HL-60 (cell line): ENCODE data around the gene CXCL16.

ENCODE experiments used
- DNase-seq, 2 experiments: peaks; one replicate each; pipeline ENCODE4 v3.0.0-alpha.2; 2010 to 2020; ENCODE audit warnings: low read depth in 1 of 2, low spot score in 1 of 2
- H3K27ac ChIP-seq: fragments of 250-450 bp; sonication (Bioruptor Pico); replicated peaks from 2 replicates; pipeline ENCODE4 v1.5.1; 2020; ENCODE audit warnings: mild to moderate bottlenecking, moderate library complexity
- H3K27me3 ChIP-seq: fragments of 250-450 bp; sonication (Bioruptor Pico); 2 replicates; pipeline ENCODE4 v1.5.1; 2021; ENCODE audit warnings: mild to moderate bottlenecking, moderate library complexity; ENCODE audit not compliant: insufficient read depth, poor library complexity, severe bottlenecking
- H3K4me3 ChIP-seq: replicated peaks from 2 replicates; pipeline ENCODE4 v1.5.1; 2011; ENCODE audit warnings: mild to moderate bottlenecking, control low read depth, low read length; ENCODE audit not compliant: insufficient read depth
- GABPA ChIP-seq: IDR thresholded peaks from 2 replicates; pipeline ENCODE4 v1.6.1; 2012; ENCODE audit warnings: low read depth
- POLR2AphosphoS5 ChIP-seq: IDR thresholded peaks from 2 replicates; pipeline ENCODE4 v1.6.1; 2012; ENCODE audit warnings: low read depth
- SPI1 ChIP-seq: IDR thresholded peaks from 2 replicates; pipeline ENCODE4 v1.6.1; 2012; ENCODE audit warnings: low read depth, mild to moderate bottlenecking, borderline replicate concordance
- long read RNA-seq: library from polyadenylated mRNA; unstranded; transcript quantifications from one replicate; pipeline ENCODE4 v2.0.0, GENCODE V29; 2020
- TF ChIP-seq, protein P1 (sequence below): IDR thresholded peaks from 2 replicates; pipeline ENCODE4 v1.6.1; 2012; ENCODE audit warnings: low read depth; ENCODE audit not compliant: insufficient replicate concordance
- TF ChIP-seq, protein P2 (sequence below): IDR thresholded peaks from one replicate; pipeline ENCODE4 v1.5.1; 2011; ENCODE audit warnings: low read length, control low read depth, inconsistent platforms; ENCODE audit not compliant: insufficient read depth

Gene CXCL16
- long read RNA-seq: 0 reads

DNA sequence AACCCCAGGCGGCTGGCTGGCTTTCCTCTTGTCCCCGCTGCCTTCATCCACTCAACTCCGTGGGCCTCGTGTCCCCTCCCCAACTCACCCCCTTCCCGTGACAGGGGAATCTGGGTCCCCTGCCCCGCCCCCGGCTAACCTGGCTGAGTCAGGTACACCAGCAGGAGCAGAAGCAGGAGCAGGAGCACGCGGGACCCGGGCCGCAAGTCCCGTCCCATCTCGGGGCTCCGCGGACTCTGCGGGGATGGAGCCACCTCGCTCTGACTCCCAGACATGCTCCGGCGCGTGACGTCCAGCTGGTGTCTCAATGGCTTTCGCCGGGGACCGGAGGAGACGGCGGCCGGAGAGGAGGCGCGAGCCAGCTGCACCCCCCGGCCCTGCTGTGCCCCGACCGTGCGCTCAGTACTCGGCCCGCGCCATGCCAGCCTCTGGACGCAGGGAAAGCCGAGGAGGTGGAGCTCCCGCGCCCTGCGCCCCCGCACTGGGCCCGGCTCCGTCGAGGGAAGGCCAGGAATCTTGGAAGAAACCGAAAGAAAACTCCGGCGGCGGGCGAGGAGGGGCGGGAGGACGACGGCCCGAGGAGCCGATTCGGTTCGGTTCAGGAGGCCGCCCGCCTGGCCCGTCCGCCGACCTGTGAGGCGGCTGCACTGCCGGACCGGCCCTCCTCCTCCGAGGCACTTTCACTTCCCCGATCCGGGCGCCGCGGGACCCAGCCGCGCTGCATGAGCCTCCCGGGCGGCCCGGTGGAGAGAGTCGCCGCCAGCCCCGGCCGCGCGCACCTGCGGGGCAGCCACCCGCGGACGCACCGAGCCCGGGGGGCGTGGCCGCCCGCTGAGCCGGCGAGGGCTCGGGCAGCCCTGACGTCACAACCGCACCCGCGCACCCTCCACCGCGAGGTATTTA lies at the start of gene CXCL16, which contains the start of gene ZMYND15:
Gene CXCL16, minus strand, starts transcription at position 807 of the 903 bp plus-strand sequence. Its CDS starts 589 bp downstream, at position 218.
Gene ZMYND15, plus strand, starts transcription at position 712 of the 903 bp plus-strand sequence. CDS start 716 bp downstream, outside the sequence.
- TF ChIP-seq POLR2AphosphoS5 (no peak), GABPA (no peak)
- TF ChIP-seq, protein P1, sequence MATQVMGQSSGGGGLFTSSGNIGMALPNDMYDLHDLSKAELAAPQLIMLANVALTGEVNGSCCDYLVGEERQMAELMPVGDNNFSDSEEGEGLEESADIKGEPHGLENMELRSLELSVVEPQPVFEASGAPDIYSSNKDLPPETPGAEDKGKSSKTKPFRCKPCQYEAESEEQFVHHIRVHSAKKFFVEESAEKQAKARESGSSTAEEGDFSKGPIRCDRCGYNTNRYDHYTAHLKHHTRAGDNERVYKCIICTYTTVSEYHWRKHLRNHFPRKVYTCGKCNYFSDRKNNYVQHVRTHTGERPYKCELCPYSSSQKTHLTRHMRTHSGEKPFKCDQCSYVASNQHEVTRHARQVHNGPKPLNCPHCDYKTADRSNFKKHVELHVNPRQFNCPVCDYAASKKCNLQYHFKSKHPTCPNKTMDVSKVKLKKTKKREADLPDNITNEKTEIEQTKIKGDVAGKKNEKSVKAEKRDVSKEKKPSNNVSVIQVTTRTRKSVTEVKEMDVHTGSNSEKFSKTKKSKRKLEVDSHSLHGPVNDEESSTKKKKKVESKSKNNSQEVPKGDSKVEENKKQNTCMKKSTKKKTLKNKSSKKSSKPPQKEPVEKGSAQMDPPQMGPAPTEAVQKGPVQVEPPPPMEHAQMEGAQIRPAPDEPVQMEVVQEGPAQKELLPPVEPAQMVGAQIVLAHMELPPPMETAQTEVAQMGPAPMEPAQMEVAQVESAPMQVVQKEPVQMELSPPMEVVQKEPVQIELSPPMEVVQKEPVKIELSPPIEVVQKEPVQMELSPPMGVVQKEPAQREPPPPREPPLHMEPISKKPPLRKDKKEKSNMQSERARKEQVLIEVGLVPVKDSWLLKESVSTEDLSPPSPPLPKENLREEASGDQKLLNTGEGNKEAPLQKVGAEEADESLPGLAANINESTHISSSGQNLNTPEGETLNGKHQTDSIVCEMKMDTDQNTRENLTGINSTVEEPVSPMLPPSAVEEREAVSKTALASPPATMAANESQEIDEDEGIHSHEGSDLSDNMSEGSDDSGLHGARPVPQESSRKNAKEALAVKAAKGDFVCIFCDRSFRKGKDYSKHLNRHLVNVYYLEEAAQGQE: no peak
- no peak for DNase-seq
- peaks cover 10% of the 10 kb centered on the region for H3K27me3 ChIP-seq
- no peak within 1 kb of the TSS for H3K27ac ChIP-seq
- peak within 1 kb of the TSS; percentile 51 for H3K4me3 ChIP-seq

DNA sequence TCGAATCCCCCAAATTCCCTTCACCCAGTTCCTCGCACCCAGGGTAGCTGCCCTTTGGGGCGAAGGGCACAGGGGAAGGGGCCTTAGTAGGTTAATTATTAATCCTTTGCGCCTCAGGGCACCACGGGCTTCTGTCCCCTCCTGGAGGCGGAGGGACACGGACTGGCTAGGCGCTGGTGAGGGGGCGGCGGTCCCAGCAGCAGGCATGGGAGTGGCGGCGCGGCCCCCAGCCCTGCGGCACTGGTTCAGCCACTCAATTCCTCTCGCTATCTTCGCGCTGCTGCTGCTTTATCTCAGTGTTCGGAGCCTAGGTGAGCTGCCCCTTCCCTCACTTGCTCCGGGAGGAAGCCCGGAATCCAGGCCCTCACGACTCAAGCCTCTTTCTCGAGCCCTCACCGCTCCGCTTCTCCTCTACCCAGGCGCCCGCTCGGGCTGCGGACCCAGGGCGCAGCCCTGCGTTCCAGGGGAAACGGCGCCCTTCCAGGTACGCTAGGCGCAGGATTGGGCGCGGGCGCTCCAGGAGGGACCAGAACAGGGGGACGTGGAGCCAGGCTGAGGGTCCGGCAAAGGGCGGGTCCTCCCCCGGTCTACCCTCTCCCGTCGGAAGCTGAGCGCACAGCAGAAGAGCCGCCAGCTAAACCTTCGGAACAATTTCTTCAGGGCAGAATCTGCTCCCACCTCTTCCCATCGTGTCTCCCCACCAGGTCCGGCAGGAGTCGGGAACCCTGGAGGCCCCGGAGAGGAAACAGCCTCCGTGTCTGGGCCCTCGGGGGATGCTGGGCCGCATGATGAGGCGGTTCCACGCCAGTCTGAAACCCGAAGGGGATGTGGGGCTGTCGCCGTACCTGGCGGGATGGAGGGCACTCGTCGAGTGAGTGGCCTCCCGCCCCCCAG lies 49.3 kb upstream of the CXCL16 start, which contains the start of gene GLTPD2:
Gene GLTPD2, plus strand, starts transcription at position 158 of the 894 bp plus-strand sequence. Its CDS starts 48 bp downstream, at position 206.
- DNase-seq: no peak
- Histone ChIP-seq H3K27me3 (peaks cover 13% of the 10 kb centered on the region), H3K27ac (no peak within 1 kb of the TSS), H3K4me3 (peak within 1 kb of the TSS; percentile 42)
- TF ChIP-seq SPI1: no peak
- TF ChIP-seq, protein P1: no peak
- TF ChIP-seq GABPA: no peak
- TF ChIP-seq POLR2AphosphoS5: no peak
- TF ChIP-seq, protein P2, sequence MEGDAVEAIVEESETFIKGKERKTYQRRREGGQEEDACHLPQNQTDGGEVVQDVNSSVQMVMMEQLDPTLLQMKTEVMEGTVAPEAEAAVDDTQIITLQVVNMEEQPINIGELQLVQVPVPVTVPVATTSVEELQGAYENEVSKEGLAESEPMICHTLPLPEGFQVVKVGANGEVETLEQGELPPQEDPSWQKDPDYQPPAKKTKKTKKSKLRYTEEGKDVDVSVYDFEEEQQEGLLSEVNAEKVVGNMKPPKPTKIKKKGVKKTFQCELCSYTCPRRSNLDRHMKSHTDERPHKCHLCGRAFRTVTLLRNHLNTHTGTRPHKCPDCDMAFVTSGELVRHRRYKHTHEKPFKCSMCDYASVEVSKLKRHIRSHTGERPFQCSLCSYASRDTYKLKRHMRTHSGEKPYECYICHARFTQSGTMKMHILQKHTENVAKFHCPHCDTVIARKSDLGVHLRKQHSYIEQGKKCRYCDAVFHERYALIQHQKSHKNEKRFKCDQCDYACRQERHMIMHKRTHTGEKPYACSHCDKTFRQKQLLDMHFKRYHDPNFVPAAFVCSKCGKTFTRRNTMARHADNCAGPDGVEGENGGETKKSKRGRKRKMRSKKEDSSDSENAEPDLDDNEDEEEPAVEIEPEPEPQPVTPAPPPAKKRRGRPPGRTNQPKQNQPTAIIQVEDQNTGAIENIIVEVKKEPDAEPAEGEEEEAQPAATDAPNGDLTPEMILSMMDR: no peak

DNA sequence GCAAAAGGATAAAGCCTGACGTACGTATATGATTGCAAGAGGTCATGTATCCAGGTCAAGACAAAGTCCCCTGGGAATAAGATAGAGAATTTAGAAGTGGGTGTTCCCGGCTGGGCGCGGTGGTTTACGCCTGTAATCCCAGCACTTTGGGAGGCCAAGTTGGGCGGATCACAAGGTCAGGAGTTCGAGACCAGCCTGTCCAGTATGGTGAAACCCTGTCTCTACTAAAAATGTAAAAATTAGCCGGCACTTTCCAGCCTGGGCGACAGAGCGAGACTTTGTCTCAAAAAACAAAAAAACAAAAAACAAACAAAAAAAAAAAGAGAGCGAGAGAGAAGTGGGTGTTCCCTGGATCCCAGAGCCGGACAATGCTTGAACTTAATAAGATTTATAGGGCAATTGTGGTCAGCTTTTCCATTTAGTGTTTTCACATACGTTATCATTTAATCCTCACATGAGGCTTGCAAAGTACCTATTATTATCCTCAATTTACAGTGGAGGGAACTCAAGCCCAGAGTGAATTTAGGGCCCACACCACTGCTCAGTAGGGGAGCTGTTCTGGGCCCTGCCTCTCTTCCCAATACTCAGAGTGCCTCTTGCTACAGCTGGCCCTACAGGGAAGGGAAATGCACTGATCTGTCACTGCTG lies 48.6 kb upstream of the CXCL16 start:
- H3K4me3 ChIP-seq: no peak overlapping the region
- no peak for DNase-seq
- TF ChIP-seq POLR2AphosphoS5 (no peak), GABPA (no peak)
- TF ChIP-seq, protein P1: no peak
- peaks cover 13% of the 10 kb centered on the region for H3K27me3 ChIP-seq
- no peak overlapping the region for H3K27ac ChIP-seq
